Glutamatergic neuron (in vitro differentiated cells): ENCODE measurements around the gene ACSL5. TPM values are rescaled to one million over a fixed set of nuclear protein-coding genes. Genes with fewer than 3 reads are reported as not detected.

Source experiments
- DNase-seq: peaks from one replicate; pipeline ENCODE4 v3.0.0; 2022
- H3K27ac Mint-ChIP-seq: one replicate; pipeline ENCODE4 v1.8.0; 2020; ENCODE audit warnings: mild to moderate bottlenecking, mixed read lengths, inconsistent platforms; ENCODE audit not compliant: unreplicated experiment
- H3K27me3 Mint-ChIP-seq: one replicate; pipeline ENCODE4 v1.8.0; 2020; ENCODE audit warnings: mild to moderate bottlenecking, moderate library complexity, mixed read lengths, inconsistent platforms; ENCODE audit not compliant: unreplicated experiment
- H3K36me3 Mint-ChIP-seq: one replicate; pipeline ENCODE4 v1.8.0; 2020; ENCODE audit warnings: mild to moderate bottlenecking, mixed read lengths, inconsistent platforms; ENCODE audit not compliant: unreplicated experiment
- H3K4me1 Mint-ChIP-seq: one replicate; pipeline ENCODE4 v1.8.0; 2020; ENCODE audit warnings: mild to moderate bottlenecking, low read depth, mixed read lengths, inconsistent platforms; ENCODE audit not compliant: unreplicated experiment
- H3K4me3 Mint-ChIP-seq: one replicate; pipeline ENCODE4 v1.8.0; 2020; ENCODE audit warnings: mild to moderate bottlenecking, mixed read lengths, inconsistent platforms; ENCODE audit not compliant: unreplicated experiment
- H3K9me3 Mint-ChIP-seq: one replicate; pipeline ENCODE4 v1.8.0; 2020; ENCODE audit warnings: mild to moderate bottlenecking, moderate library complexity, mixed read lengths, inconsistent platforms; ENCODE audit not compliant: unreplicated experiment
- total RNA-seq: library from RNA; stranded (reverse); fragmentation: NEBNext Ultra II Directional; extraction: Animal tissue kit (Norgen Biotek cat#: 25700); gene quantifications from one replicate; pipeline ENCODE4 v1.2.1, GENCODE V29; 2021; ENCODE audit not compliant: unreplicated experiment
- TF ChIP-seq, protein P1 (sequence below): fragments of 200-600 bp; sonication (generic); IDR thresholded peaks from one replicate; pipeline ENCODE4 v1.5.0; 2021; ENCODE audit not compliant: partially characterized antibody, unreplicated experiment

The ACSL5 gene
- total RNA-seq, 1 donor from 2014 or later = not detected

DNA sequence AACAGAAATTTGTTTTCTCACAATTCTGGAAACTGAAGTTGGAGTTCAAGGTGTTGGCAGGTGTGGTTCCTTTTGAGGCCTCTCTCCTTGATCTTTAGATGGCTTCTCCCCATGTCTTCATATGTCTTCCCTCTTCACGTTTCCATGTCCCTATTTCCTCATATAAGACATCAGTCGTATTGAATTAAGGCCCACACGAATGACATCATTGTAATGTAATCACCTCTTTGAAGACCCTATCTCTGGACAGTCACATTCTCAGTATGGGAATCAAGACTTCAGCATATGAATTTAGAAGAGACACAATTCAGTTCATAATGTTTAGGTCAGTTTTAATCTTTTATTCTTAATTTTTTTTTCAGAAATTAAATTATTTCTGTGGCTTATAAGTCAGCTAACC is 92.9 kb downstream of the ACSL5 start:
- Mint-ChIP-seq H3K4me3 (no peak overlapping the region), H3K4me1 (no peaks in the 10 kb centered on the region), H3K36me3 (no peaks in the 10 kb centered on the region), H3K27me3 (no peaks in the 10 kb centered on the region), H3K9me3 (no peaks in the 10 kb centered on the region), H3K27ac (no peak overlapping the region)
- TF ChIP-seq, protein P1, sequence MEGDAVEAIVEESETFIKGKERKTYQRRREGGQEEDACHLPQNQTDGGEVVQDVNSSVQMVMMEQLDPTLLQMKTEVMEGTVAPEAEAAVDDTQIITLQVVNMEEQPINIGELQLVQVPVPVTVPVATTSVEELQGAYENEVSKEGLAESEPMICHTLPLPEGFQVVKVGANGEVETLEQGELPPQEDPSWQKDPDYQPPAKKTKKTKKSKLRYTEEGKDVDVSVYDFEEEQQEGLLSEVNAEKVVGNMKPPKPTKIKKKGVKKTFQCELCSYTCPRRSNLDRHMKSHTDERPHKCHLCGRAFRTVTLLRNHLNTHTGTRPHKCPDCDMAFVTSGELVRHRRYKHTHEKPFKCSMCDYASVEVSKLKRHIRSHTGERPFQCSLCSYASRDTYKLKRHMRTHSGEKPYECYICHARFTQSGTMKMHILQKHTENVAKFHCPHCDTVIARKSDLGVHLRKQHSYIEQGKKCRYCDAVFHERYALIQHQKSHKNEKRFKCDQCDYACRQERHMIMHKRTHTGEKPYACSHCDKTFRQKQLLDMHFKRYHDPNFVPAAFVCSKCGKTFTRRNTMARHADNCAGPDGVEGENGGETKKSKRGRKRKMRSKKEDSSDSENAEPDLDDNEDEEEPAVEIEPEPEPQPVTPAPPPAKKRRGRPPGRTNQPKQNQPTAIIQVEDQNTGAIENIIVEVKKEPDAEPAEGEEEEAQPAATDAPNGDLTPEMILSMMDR = no peak
- no peak for DNase-seq

DNA sequence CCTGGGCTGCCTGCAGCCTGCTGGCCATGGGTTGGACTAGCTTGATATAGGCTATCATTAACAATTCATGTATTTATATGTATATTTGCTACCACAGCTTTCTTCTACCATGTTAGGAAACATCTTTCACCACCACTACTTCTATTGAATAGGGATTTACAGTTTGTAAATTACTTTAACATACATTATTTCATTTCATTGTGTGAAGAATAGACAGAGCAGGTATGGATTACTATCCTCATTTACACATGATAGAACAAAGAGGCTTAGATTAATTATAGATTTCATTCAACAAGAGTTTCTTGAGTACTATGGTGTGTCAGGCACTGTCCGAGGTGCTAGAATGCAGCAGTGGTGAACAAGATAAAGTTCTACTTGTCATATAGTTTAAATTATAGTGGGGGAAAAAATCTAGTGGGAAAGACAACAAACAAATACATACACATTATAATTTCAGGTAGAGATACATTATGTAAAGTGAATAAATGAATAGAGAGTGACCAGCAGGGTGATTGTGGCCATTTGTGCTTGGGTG is 93.7 kb downstream of the ACSL5 start:
- no peak overlapping the region for H3K27ac Mint-ChIP-seq

DNA sequence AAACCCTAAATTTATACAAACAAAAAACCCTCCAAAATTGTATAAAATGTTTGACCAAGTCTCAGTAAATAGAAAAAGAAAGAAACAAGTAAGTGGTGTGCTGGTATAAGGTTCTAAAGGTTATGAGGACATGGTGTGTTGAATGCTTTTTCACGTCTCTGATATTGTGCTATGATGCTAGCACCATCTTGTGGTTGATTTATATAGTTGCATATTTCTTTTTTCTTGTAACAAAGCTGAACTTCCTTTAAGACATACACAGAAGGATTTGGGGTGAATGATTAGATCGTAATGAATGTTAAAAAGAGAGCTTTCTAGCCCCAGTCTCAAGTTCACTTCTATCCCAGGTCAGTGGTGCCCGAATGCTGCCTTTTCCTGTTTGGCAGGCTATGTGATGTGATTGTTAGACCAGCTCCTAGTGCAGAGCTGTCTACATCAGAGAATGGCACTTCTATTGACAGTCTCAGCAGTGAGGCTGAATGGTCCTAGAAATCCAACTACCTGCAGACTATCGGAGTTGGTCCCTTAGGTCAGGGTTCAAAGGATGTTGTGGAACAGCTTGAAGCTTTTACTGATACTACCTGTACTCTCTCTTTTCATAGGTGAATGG is 98.1 kb downstream of the ACSL5 start:
- no peak overlapping the region for H3K4me3 Mint-ChIP-seq
- TF ChIP-seq, protein P1 = peak; percentile 65
- DNase-seq = no peak
- no peaks in the 10 kb centered on the region for H3K27me3 Mint-ChIP-seq
- no peaks in the 10 kb centered on the region for H3K36me3 Mint-ChIP-seq
- H3K9me3 Mint-ChIP-seq = no peaks in the 10 kb centered on the region
- H3K27ac Mint-ChIP-seq = no peak overlapping the region
- no peaks in the 10 kb centered on the region for H3K4me1 Mint-ChIP-seq

More for the DNA sequence above, 93.7 kb downstream of the ACSL5 start:
- TF ChIP-seq, protein P1 = no peak
- no peak for DNase-seq
- H3K4me1 Mint-ChIP-seq = no peaks in the 10 kb centered on the region
- H3K4me3 Mint-ChIP-seq = no peak overlapping the region
- H3K9me3 Mint-ChIP-seq = no peaks in the 10 kb centered on the region
- H3K27me3 Mint-ChIP-seq = no peaks in the 10 kb centered on the region
- H3K36me3 Mint-ChIP-seq = no peaks in the 10 kb centered on the region

DNA sequence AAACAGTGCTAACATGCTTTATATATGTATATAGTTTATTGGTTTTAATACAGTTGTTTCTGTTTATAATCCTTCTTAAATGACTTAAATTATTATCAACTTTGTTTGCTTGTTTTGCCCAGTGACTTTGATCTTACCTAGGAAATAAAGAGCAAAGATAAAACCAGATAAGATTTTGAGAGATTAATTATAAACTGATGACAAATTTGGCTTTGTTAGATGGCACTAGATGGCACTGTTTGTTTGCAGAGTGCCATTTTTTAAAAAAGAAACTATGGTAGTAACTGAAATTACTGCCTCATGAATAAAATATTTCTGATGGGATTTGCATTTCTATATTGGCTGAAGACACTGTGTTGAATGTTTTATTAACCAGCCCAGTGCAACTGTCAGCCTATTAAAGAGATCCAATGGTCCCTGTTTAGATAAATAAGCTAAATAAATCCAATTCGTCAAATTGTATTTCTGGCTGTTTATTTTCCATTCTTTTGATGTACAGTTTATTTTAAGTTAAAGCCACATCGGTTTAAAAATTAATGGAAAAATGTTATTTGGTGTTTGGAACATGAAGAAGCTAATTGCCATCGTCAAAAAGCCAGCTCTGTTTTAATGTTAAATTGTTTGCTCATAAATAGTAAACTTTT is 101.8 kb downstream of the ACSL5 start:
- Mint-ChIP-seq H3K27me3 (no peaks in the 10 kb centered on the region), H3K4me3 (no peak overlapping the region), H3K4me1 (no peaks in the 10 kb centered on the region), H3K27ac (no peak overlapping the region), H3K36me3 (no peaks in the 10 kb centered on the region), H3K9me3 (no peaks in the 10 kb centered on the region)
- TF ChIP-seq, protein P1 = no peak
- DNase-seq = no peak

Other genes with a start within 250 kb of the ACSL5 start
- gene GPAM, start 190.4 kb upstream of the ACSL5 start, total RNA-seq = 13.8 TPM
- not detected for gene TECTB, start 90.7 kb upstream of the ACSL5 start, total RNA-seq
- gene ZDHHC6, start 72.8 kb downstream of the ACSL5 start, total RNA-seq = 33.0 TPM
- 61.0 TPM for gene VTI1A, start 73.1 kb downstream of the ACSL5 start, total RNA-seq